ENCODE data around the gene FUT7.

The FUT7 gene

GRCh38 chr9:136980669-136981478 lies 51.0 kb downstream of the FUT7 start:
- FAIRE-seq (no peak), DNase-seq (ENCODE audit: insufficient read length, low spot score) (no peak)
- TF ChIP-seq POLR2AphosphoS5 (IDR thresholded peaks at IDR 0.05; ENCODE audit: low read depth, low read length): no peak
- no peak for TF ChIP-seq POLR2A (IDR thresholded peaks at IDR 0.05; ENCODE audit: low read depth, low read length)

All from GM12891 (cell line).